Mammary epithelial cell (primary cell): Measurements from ENCODE around the gene DGKI.

Experiments
- CTCF ChIP-seq, 2 donors: IDR thresholded peaks in 1 of 2; conservative IDR thresholded peaks in 1 of 2; 2 replicates each; pipeline ENCODE4 v1.5.1; 2011 to 2012; ENCODE audit warnings: inconsistent platforms in 2 of 2, low read length in 2 of 2, mild to moderate bottlenecking in 2 of 2, control low read depth in 1 of 2, low read depth in 1 of 2; ENCODE audit not compliant: insufficient read depth in 1 of 2; ENCODE audit errors: extremely low read depth in 1 of 2
- EZH2 ChIP-seq: IDR thresholded peaks from 2 replicates; pipeline ENCODE4 v1.6.1; 2012; ENCODE audit warnings: low read length, inconsistent platforms, borderline replicate concordance

- TF ChIP-seq CTCF (conservative IDR thresholded peaks at IDR 0.05 in 1 of 2, IDR thresholded peaks at IDR 0.05 in 1 of 2; ENCODE audit: extremely low read depth in 1 of 2, insufficient read depth in 1 of 2, low read depth in 1 of 2, low read length in 2 of 2) (no peak), EZH2 (no peak)
These were observed 93.2 kb downstream of the DGKI start for GRCh38 chr7:137753575-137753947.
